Heart right ventricle (tissue), 16 donors: Measurements from ENCODE around the gene FBXL20. TPM values are rescaled to one million over a fixed set of nuclear protein-coding genes. Genes with fewer than 3 reads are reported as not detected.

ENCODE experiments used
- ATAC-seq, 8 donors: fragments of 200-7000 bp; cut with Tn5 transposase; one replicate each; pipeline ENCODE4 v1.9.1; 2020; ENCODE audit warnings: mild to moderate bottlenecking in 8 of 8, moderate library complexity in 8 of 8, moderate number of reproducible peaks in 1 of 8
- DNase-seq, 2 donors: peaks; one replicate each; pipeline ENCODE4 v3.0.0-alpha.2; 2020
- H3K27ac ChIP-seq, 10 donors: fragments of 200-600 bp; sonication (generic) in 2 of 10; one replicate each; pipeline versions ENCODE4 v1.5.0 to v1.8.0; 2020 to 2022; ENCODE audit warnings: mild to moderate bottlenecking in 3 of 10
- H3K27me3 ChIP-seq, 7 donors: fragments of 200-600 bp; one replicate each; pipeline ENCODE4 v1.8.0; 2021 to 2022; ENCODE audit warnings: mild to moderate bottlenecking in 2 of 7
- H3K36me3 ChIP-seq, 9 donors: fragments of 200-600 bp; sonication (generic) in 1 of 9; one replicate each; pipeline versions ENCODE4 v1.5.0 to v1.8.0; 2020 to 2022; ENCODE audit warnings: mild to moderate bottlenecking in 2 of 9
- H3K4me1 ChIP-seq, 9 donors: fragments of 200-600 bp; sonication (generic) in 1 of 9; one replicate each; pipeline versions ENCODE4 v1.5.0 to v1.8.0; 2020 to 2022; ENCODE audit warnings: mild to moderate bottlenecking in 4 of 9
- H3K4me3 ChIP-seq, 10 donors: fragments of 200-600 bp; sonication (generic) in 2 of 10; one replicate each; pipeline versions ENCODE4 v1.5.0 to v1.8.0; 2020 to 2022; ENCODE audit warnings: mild to moderate bottlenecking in 7 of 10, moderate library complexity in 2 of 10
- H3K9me3 ChIP-seq, 11 donors: fragments of 200-600 bp in 10 of 11; sonication (generic) in 2 of 11; one replicate each; pipeline versions ENCODE4 v1.5.0 to v1.8.0; 2013 to 2022; ENCODE audit warnings: mild to moderate bottlenecking in 2 of 11, control low read depth in 1 of 11, moderate library complexity in 1 of 11
- WGBS, 2 donors: extraction: QIAGEN DNeasy Blood & Tissue Kit; methylation state at CpG; one replicate each; pipeline ENCODE4 v1.1.7; 2013; ENCODE audit warnings: inconsistent platforms in 1 of 2; 5-methylcytosine and 5-hydroxymethylcytosine counted together
- intact Hi-C, 10 donors: fragments of 100-400 bp; cut with DNase I; formaldehyde crosslinking; loops; one replicate each; pipeline versions ENCODE4 v1.11.1 to v1.14.2; 2022
- polyA plus RNA-seq, 2 donors: library from polyadenylated mRNA; stranded (reverse); fragments of 200-250 nt; gene quantifications; one replicate each; pipeline ENCODE4 v1.2.3, GENCODE V29; 2013
- total RNA-seq, 10 donors: library from RNA; stranded (reverse); fragmentation: NEBNext Ultra II Directional in 3 of 10; extraction: Animal tissue kit (Norgen Biotek cat#: 25700) in 3 of 10; gene quantifications; one replicate each; pipeline versions ENCODE4 v1.2.1 to v1.2.4, GENCODE V29; 2021 to 2023
- TF ChIP-seq, protein P1 (sequence below), 9 donors: fragments of 200-600 bp; sonication (generic) in 2 of 9; IDR thresholded peaks; one replicate each; pipeline versions ENCODE4 v1.5.0 to v1.8.0; 2021 to 2022; ENCODE audit warnings: antibody characterized with exemption in 9 of 9, mild to moderate bottlenecking in 5 of 9, moderate library complexity in 1 of 9
- donor health status: Arrhythmogenic right ventricular cardiomyopathy.
- donor health status: ischemic (EF 13 %, LVEDD 7.1; RV severe dilation, severe dysfunction).
- donor health status: healthy with polysubstance abuse.
- donor health status: DM: no; HTN: yes; CAD: no.
- donor health status: DM: no; HTN: no; CAD: no.
- donor health status: ischemic (EF 25% LVEDD 6.9; RV normal size, moderate dysfunction).
- donor health status: ischemic (EF 25% LVEDD 5.7; RV mildly dilated, moderate dysfunction).
- donor health status: healthy.
- donor health status: DM: yes; HTN: yes; CAD: no.
- donor health status: Ischemic cardiomyopathy.
- donor health status: ischemic (EF 35%, LVEDD 5.7; RV mildly dilated, moderate dysfunction).
- donor health status: nonischemic (EF 11% LVEDD 7.7; RV severe dilation, severe dysfunction).
- donor health status: DM: yes; HTN: yes; CAD: no.
- donor health status: PGD.
- donor health status: ischemic (EF 29% LVEDD 5.4; RV normal size, mild dysfunction).
- donor health status: nonischemic (EF 23%, LVEDD 6.1; RV moderate dilation, normal function).

The FBXL20 gene
- total and polyA plus RNA-seq, 12 donors, result 1.7 to 19.7 (median 15.5) TPM

DNA sequence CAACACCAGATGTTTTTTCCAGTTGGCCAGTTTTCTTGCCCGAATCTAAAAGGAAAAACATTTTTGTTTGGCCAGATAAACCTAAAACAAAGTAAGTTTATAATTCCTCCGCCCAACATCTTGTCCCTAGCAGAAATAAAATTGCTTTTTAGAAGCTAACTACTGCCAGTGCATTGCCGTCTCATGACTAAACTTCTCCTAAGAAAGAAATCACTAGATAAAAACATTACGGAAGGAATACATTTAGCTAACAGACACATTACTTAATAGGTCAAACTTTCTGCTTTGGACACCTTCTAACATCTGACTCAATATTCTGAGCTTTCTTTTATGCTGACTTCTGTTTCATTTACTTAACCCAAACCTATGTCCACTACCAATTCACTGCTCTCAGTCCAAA lies 36.2 kb downstream of the FBXL20 start:
- peak overlapping the region in 3 of 10 donors; percentile 4 to 20 (median 18) for H3K4me3 ChIP-seq
- ATAC-seq (peak in 6 of 8 donors; percentile 43 to 86 (median 72)), DNase-seq (no peak)
- TF ChIP-seq, protein P1, sequence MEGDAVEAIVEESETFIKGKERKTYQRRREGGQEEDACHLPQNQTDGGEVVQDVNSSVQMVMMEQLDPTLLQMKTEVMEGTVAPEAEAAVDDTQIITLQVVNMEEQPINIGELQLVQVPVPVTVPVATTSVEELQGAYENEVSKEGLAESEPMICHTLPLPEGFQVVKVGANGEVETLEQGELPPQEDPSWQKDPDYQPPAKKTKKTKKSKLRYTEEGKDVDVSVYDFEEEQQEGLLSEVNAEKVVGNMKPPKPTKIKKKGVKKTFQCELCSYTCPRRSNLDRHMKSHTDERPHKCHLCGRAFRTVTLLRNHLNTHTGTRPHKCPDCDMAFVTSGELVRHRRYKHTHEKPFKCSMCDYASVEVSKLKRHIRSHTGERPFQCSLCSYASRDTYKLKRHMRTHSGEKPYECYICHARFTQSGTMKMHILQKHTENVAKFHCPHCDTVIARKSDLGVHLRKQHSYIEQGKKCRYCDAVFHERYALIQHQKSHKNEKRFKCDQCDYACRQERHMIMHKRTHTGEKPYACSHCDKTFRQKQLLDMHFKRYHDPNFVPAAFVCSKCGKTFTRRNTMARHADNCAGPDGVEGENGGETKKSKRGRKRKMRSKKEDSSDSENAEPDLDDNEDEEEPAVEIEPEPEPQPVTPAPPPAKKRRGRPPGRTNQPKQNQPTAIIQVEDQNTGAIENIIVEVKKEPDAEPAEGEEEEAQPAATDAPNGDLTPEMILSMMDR (IDR thresholded peaks at IDR 0.05), result no peak
- H3K27ac ChIP-seq, result peak overlapping the region in 7 of 10 donors; percentile 29 to 65 (median 63)
- WGBS, 2 donors, result 49 to 50% methylated on average over 4 of the region's 4 CpGs
- peaks cover 4 to 52% (median 35%) of the 10 kb centered on the region in 9 donors for H3K4me1 ChIP-seq
- H3K27me3 ChIP-seq, result no peaks in the 10 kb centered on the region
- peaks cover 0 to 6% (median 0%) of the 10 kb centered on the region in 9 donors for H3K36me3 ChIP-seq
- no peaks in the 10 kb centered on the region for H3K9me3 ChIP-seq
- intact Hi-C loops, result no loop called here

DNA sequence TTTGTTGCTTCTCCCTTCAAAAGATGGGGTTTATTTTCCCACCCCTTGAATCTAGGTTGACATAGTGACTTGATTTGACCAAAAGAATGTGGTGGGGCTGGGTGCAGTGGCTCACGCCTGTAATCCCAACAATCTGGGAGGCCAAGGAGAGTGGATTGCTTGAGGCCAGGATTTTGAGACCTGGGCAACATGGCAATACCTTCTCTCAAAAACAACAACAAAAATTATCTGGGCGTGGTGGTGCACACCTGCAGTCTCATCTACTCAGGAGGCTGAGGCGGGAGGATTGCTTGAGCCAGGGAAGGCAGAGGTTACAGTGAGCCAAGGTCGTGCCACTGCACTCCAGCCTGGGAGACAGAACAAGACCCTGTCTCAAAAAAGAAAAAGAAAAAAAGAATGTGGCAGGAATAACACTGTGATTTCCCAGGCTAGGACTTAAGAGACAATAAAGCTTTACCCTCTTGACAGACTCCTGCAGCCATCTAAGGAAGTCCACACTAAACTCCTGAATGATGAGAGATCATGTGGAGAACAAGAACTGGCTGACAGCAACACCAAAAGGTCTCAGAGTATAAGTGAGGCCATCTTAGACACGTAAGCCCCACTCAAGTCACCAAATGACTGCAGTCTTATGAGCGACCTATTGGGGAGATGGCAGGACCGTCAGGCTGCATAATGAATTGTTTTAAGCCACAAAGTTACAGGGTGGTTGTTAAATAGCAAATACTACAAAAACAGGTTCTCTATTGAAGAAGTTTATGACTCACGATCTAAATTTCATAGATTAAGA lies 37.0 kb downstream of the FBXL20 start:
- ATAC-seq, result peak in 4 of 8 donors; percentile 25 to 42 (median 32)
- no peak for DNase-seq
- intact Hi-C loops, result no loop called here
- peak overlapping the region in 7 of 10 donors; percentile 29 to 65 (median 63) for H3K27ac ChIP-seq
- WGBS, 2 donors, result 84% methylated on average over 8 of the region's 8 CpGs
- H3K4me3 ChIP-seq, result peak overlapping the region in 1 of 10 donors; percentile 23
- peaks cover 4 to 61% (median 38%) of the 10 kb centered on the region in 9 donors for H3K4me1 ChIP-seq
- TF ChIP-seq, protein P1 (IDR thresholded peaks at IDR 0.05), result no peak
- no peaks in the 10 kb centered on the region for H3K27me3 ChIP-seq
- no peaks in the 10 kb centered on the region for H3K9me3 ChIP-seq
- no peaks in the 10 kb centered on the region for H3K36me3 ChIP-seq

DNA sequence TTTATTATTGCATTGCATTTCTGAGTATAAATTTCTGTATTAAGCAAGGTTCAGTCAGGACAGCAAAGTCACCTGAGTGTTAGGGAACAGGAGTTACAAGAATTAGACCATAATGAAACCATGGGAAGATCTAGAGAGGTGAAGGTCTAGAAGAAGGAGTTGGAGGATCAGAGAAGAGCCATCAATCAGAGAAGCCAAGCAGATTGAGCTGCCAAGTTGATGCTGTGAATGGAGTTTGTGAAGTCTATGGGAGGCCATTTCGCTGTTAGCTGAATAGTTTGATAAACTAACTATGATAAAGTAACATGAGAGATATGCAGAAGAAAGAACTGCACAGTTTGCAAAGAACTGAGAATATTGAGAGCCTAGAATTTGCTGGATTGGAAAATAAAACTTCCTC lies 40.4 kb downstream of the FBXL20 start:
- peaks cover 5 to 62% (median 38%) of the 10 kb centered on the region in 9 donors for H3K4me1 ChIP-seq
- H3K9me3 ChIP-seq, result no peaks in the 10 kb centered on the region
- peak overlapping the region in 4 of 10 donors; percentile 9 to 53 (median 42) for H3K27ac ChIP-seq
- peaks cover 0 to 11% (median 0%) of the 10 kb centered on the region in 9 donors for H3K36me3 ChIP-seq
- TF ChIP-seq, protein P1 (IDR thresholded peaks at IDR 0.05), result no peak
- 69 to 72% methylated on average over 1 of the region's 1 CpG for WGBS, 2 donors
- DNase-seq (no peak), ATAC-seq (no peak)
- H3K4me3 ChIP-seq, result no peak overlapping the region
- H3K27me3 ChIP-seq, result no peaks in the 10 kb centered on the region
- intact Hi-C loops, result no loop called here

DNA sequence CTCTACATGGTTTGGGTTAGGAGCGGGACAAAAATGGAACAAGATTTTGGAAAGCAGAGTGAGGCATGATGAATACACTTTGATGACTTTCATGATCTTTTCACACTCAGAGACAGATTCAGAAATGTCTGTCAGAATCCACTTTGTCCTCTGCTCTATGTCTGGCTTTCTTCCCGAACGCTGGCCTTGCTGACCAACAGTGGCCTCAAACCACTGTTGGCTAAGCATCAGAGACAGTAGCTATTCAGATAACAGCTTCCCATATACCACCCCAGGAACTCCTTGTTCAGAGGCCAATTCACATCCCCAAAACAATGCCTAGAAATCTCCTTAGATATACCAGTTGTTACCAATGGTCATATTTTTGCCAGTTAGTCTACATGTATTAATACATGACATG lies 40.9 kb downstream of the FBXL20 start:
- TF ChIP-seq, protein P1 (IDR thresholded peaks at IDR 0.05), result no peak
- Histone ChIP-seq H3K4me3 (no peak overlapping the region), H3K27ac (peak overlapping the region in 6 of 10 donors; percentile 1 to 53 (median 26)), H3K4me1 (peaks cover 4 to 57% (median 33%) of the 10 kb centered on the region in 9 donors), H3K9me3 (no peaks in the 10 kb centered on the region), H3K27me3 (no peaks in the 10 kb centered on the region), H3K36me3 (peaks cover 0 to 11% (median 0%) of the 10 kb centered on the region in 9 donors)
- DNase-seq (peak in 1 of 2 donors; percentile 32), ATAC-seq (peak in 6 of 8 donors; percentile 43 to 76 (median 70))
- intact Hi-C loops, result no loop called here
- WGBS, 2 donors, result 39 to 44% methylated on average over 3 of the region's 3 CpGs
